GM23248 (cell line): ENCODE data around the gene GIPC2. TPM values are rescaled to one million over a fixed set of nuclear protein-coding genes. Genes with fewer than 3 reads are reported as not detected.

Source experiments
- DNase-seq: peaks from one replicate; pipeline ENCODE4 v3.0.0-alpha.2; 2015
- H2AFZ ChIP-seq: fragments of 200-600 bp; sonication (generic); 2 replicates; pipeline ENCODE4 v1.6.1; 2016; ENCODE audit warnings: antibody characterized with exemption
- H3F3A ChIP-seq: fragments of 200-600 bp; sonication (generic); 2 replicates; pipeline ENCODE4 v1.6.1; 2016; ENCODE audit warnings: mild to moderate bottlenecking, antibody characterized with exemption, mixed run types; ENCODE audit not compliant: insufficient read depth
- H3K27ac ChIP-seq: fragments of 200-600 bp; sonication (generic); 2 replicates; pipeline ENCODE4 v1.5.1; 2016; ENCODE audit warnings: mild to moderate bottlenecking
- H3K27me3 ChIP-seq: fragments of 200-600 bp; sonication (generic); replicated peaks from 2 replicates; pipeline ENCODE4 v1.6.1; 2016; ENCODE audit warnings: mild to moderate bottlenecking; ENCODE audit not compliant: insufficient read depth
- H3K36me3 ChIP-seq: fragments of 200-600 bp; sonication (generic); 2 replicates; pipeline ENCODE4 v1.6.1; 2016; ENCODE audit warnings: low read depth, mild to moderate bottlenecking
- H3K4me1 ChIP-seq: fragments of 200-600 bp; sonication (generic); 2 replicates; pipeline ENCODE4 v1.6.1; 2016; ENCODE audit warnings: mild to moderate bottlenecking; ENCODE audit not compliant: insufficient read depth
- H3K4me2 ChIP-seq: fragments of 200-600 bp; sonication (generic); one replicate; pipeline ENCODE4 v1.6.1; 2016; ENCODE audit warnings: mild to moderate bottlenecking; ENCODE audit not compliant: unreplicated experiment
- H3K4me3 ChIP-seq: fragments of 200-600 bp; sonication (generic); 2 replicates; pipeline ENCODE4 v1.5.1; 2016; ENCODE audit warnings: mild to moderate bottlenecking
- H3K79me2 ChIP-seq: fragments of 200-600 bp; sonication (generic); 2 replicates; pipeline ENCODE4 v1.6.1; 2016; ENCODE audit warnings: mild to moderate bottlenecking; ENCODE audit not compliant: insufficient read depth
- H3K9ac ChIP-seq: fragments of 200-600 bp; sonication (generic); 2 replicates; pipeline ENCODE4 v1.6.1; 2016; ENCODE audit warnings: mild to moderate bottlenecking
- H3K9me2 ChIP-seq: fragments of 200-600 bp; sonication (generic); 2 replicates; pipeline ENCODE4 v1.6.1; 2016; ENCODE audit warnings: mixed run types, mild to moderate bottlenecking, moderate library complexity; ENCODE audit not compliant: insufficient read depth
- H3K9me3 ChIP-seq: fragments of 200-600 bp; sonication (generic); one replicate; pipeline ENCODE4 v1.6.1; 2017; ENCODE audit warnings: low read depth
- H4K20me1 ChIP-seq: fragments of 200-600 bp; sonication (generic); 2 replicates; pipeline ENCODE4 v1.6.0; 2016; ENCODE audit not compliant: insufficient read depth
- EZH2 ChIP-seq: fragments of 200-600 bp; sonication (generic); IDR thresholded peaks from 2 replicates; pipeline ENCODE4 v1.6.1; 2018; ENCODE audit warnings: antibody characterized with exemption, mild to moderate bottlenecking; ENCODE audit not compliant: insufficient read depth, poor library complexity, severe bottlenecking
- EZH2phosphoT487 ChIP-seq: fragments of 200-600 bp; sonication (generic); IDR thresholded peaks from 2 replicates; pipeline ENCODE4 v1.6.1; 2018; ENCODE audit warnings: antibody characterized with exemption, moderate library complexity, mild to moderate bottlenecking, low read depth; ENCODE audit not compliant: insufficient read depth
- WGBS, 2 experiments: methylation state at CpG; one replicate each; pipeline ENCODE4 v1.1.6; 2015 to 2017; ENCODE audit warnings: low lambda C conversion rate in 2 of 2, low coverage in 1 of 2; ENCODE audit errors: missing lambda C conversion rate in 2 of 2; 5-methylcytosine and 5-hydroxymethylcytosine counted together
- in situ Hi-C: fragments of 300-500 bp; cut with MboI; formaldehyde crosslinking; loops from 2 replicates; pipeline ENCODE4 v1.15.0; 2020
- polyA plus RNA-seq: library from polyadenylated mRNA; unstranded; fragments of >200 nt; fragmentation: Nextera tagmentation; extraction: Ambion mirVana; gene quantifications from 2 replicates; pipeline ENCODE4 v1.2.1, GENCODE V29; 2016
- total RNA-seq: library from RNA; depleted of rRNA; stranded (reverse); fragments of >200 nt; shearing (Covaris generic); gene quantifications from 2 replicates; pipeline ENCODE4 v1.2.3, GENCODE V29; 2014

The GIPC2 gene
- total and polyA plus RNA-seq, 2 experiments from 2014 or later, result 0.32 to 0.68 TPM

GRCh38 chr1:78006521-78006920 lies 39.2 kb upstream of the GIPC2 start:
- Histone ChIP-seq H3K79me2 (peaks cover 93% of the 10 kb centered on the region), H3K9me2 (no peaks in the 10 kb centered on the region), H4K20me1 (peaks cover 14% of the 10 kb centered on the region; the same call in 1 of the 2 replicates), H3K27ac (peak overlapping the region; percentile 91), H2AFZ (no peak overlapping the region), H3K9me3 (no peaks in the 10 kb centered on the region), H3K27me3 (no peaks in the 10 kb centered on the region), H3K4me3 (peak overlapping the region; percentile 95), H3K4me1 (peaks cover 44% of the 10 kb centered on the region), H3F3A (peaks cover 84% of the 10 kb centered on the region), H3K36me3 (peaks cover 17% of the 10 kb centered on the region), H3K9ac (peak overlapping the region; percentile 96), H3K4me2 (peak overlapping the region; percentile 97)
- DNase-seq, result no peak
- TF ChIP-seq EZH2, result no peak
- no peak for TF ChIP-seq EZH2phosphoT487
- in situ Hi-C loops, result no loop called here

- H3K27me3 ChIP-seq, result no peaks in the 10 kb centered on the region
- no peaks in the 10 kb centered on the region for H3K9me3 ChIP-seq
- 0 out of 2 replicates have a peak overlapping the region, but pooled peaks have one; percentile 96 for H3K9ac ChIP-seq
- peaks cover 92% of the 10 kb centered on the region for H3K79me2 ChIP-seq
- H3K36me3 ChIP-seq, result peaks cover 17% of the 10 kb centered on the region
- in situ Hi-C loops, result no loop called here
- WGBS, 2 experiments, result 94 to 97% methylated on average over 4 of the region's 4 CpGs
- no peak for DNase-seq
- peaks cover 75% of the 10 kb centered on the region for H3F3A ChIP-seq
- peaks cover 14% of the 10 kb centered on the region; the same call in 1 of the 2 replicates for H4K20me1 ChIP-seq
- no peak overlapping the region for H2AFZ ChIP-seq
- H3K27ac ChIP-seq, result peak overlapping the region; percentile 91; the same call in 1 of the 2 replicates
- H3K4me3 ChIP-seq, result peak overlapping the region; percentile 95
- TF ChIP-seq EZH2 (no peak), EZH2phosphoT487 (no peak)
- H3K4me1 ChIP-seq, result peaks cover 36% of the 10 kb centered on the region
- H3K4me2 ChIP-seq, result peak overlapping the region; percentile 97
- no peaks in the 10 kb centered on the region for H3K9me2 ChIP-seq
These were observed 38.0 kb upstream of the GIPC2 start for GRCh38 chr1:78007677-78008341.

- peaks cover 26% of the 10 kb centered on the region for H3K4me1 ChIP-seq
- H3K9me2 ChIP-seq, result no peaks in the 10 kb centered on the region
- no peak overlapping the region for H2AFZ ChIP-seq
- in situ Hi-C loops, result no loop called here
- H3K9ac ChIP-seq, result peak overlapping the region; percentile 96
- TF ChIP-seq EZH2, result no peak
- TF ChIP-seq EZH2phosphoT487, result no peak
- peaks cover 30% of the 10 kb centered on the region for H3K36me3 ChIP-seq
- H3K27ac ChIP-seq, result peak overlapping the region; percentile 45
- no peak for DNase-seq
- WGBS, 2 experiments, result 93 to 97% methylated on average over 3 of the region's 3 CpGs
- H3K9me3 ChIP-seq, result no peaks in the 10 kb centered on the region
- no peaks in the 10 kb centered on the region for H3K27me3 ChIP-seq
- H3K79me2 ChIP-seq, result peaks cover 95% of the 10 kb centered on the region
- H3K4me3 ChIP-seq, result peak overlapping the region; percentile 95
- peaks cover 68% of the 10 kb centered on the region for H3F3A ChIP-seq
- H4K20me1 ChIP-seq, result peaks cover 14% of the 10 kb centered on the region; the same call in 1 of the 2 replicates
- peak overlapping the region; percentile 97 for H3K4me2 ChIP-seq
These were observed 36.5 kb upstream of the GIPC2 start for GRCh38 chr1:78009276-78009675.

DNA sequence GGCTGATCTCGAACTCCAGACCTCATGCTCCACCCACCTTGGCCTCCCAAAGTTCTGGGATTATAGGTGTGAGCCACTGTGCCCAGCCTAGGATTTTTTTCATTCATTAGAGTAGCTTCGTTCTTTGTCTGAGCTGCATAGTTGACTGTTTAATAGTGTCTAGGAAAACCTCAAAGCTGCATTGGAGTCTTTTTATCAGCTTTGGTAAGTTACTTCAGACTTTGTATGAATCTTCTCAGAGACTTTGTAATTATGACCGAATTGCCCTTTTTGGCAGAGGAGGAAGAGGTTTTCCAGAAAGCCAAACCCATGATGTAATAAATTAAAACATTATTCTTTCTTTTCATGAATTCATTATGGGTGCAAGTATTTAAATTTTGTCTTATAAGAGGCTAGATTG lies 35.9 kb upstream of the GIPC2 start:
- H3K4me2 ChIP-seq, result peak overlapping the region; percentile 97
- DNase-seq, result peak; percentile 72
- H3K27ac ChIP-seq, result peak overlapping the region; percentile 45
- peaks cover 14% of the 10 kb centered on the region; the same call in 1 of the 2 replicates for H4K20me1 ChIP-seq
- peaks cover 26% of the 10 kb centered on the region for H3K4me1 ChIP-seq
- peaks cover 35% of the 10 kb centered on the region for H3K36me3 ChIP-seq
- H3K4me3 ChIP-seq, result peak overlapping the region; percentile 95
- no peaks in the 10 kb centered on the region for H3K9me2 ChIP-seq
- no peaks in the 10 kb centered on the region for H3K27me3 ChIP-seq
- in situ Hi-C loops, result no loop called here
- peaks cover 65% of the 10 kb centered on the region for H3F3A ChIP-seq
- no peak overlapping the region for H2AFZ ChIP-seq
- 46 to 47% methylated on average over 3 of the region's 3 CpGs for WGBS, 2 experiments
- peaks cover 99% of the 10 kb centered on the region for H3K79me2 ChIP-seq
- no peak for TF ChIP-seq EZH2phosphoT487
- no peak for TF ChIP-seq EZH2
- peak overlapping the region; percentile 96 for H3K9ac ChIP-seq
- H3K9me3 ChIP-seq, result no peaks in the 10 kb centered on the region
